Upper lobe of left lung (tissue), 4 donors: ENCODE results near the gene ADGRE1.

Experiments
- POLR2A ChIP-seq, 4 donors: fragments of 450-650 bp; IDR thresholded peaks; one replicate each; pipeline ENCODE4 v1.5.1; 2016 to 2017; ENCODE audit warnings: antibody characterized with exemption in 4 of 4, mild to moderate bottlenecking in 2 of 4
- TF ChIP-seq, protein P1 (sequence below), 6 experiments: fragments of 450-650 bp in 4 of 6; fragments of 200-600 bp in 2 of 6; sonication (generic) in 2 of 6; IDR thresholded peaks; one replicate each; pipeline ENCODE4 v1.5.1; 2016 to 2019; ENCODE audit warnings: antibody characterized with exemption in 6 of 6

DNA sequence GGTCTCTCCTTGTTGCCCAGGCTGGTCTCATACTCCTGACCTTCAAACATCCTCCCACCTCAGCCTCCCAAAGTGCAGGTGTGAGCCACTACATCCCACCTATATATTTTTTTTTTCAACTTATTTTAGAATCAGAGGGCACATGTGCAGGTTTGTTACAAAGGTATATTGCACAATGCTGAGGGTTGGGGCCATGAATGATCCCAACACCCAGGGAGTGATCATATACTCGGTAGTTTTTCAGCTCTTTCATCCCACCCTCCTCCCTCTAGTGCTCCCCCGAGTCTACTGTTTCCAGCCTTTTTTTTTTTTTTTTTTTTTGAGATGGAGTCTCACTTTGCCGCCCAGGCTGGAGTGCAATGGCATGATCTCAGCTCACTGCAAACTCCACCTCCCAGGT is 38.4 kb upstream of the ADGRE1 start:
- TF ChIP-seq, protein P1, sequence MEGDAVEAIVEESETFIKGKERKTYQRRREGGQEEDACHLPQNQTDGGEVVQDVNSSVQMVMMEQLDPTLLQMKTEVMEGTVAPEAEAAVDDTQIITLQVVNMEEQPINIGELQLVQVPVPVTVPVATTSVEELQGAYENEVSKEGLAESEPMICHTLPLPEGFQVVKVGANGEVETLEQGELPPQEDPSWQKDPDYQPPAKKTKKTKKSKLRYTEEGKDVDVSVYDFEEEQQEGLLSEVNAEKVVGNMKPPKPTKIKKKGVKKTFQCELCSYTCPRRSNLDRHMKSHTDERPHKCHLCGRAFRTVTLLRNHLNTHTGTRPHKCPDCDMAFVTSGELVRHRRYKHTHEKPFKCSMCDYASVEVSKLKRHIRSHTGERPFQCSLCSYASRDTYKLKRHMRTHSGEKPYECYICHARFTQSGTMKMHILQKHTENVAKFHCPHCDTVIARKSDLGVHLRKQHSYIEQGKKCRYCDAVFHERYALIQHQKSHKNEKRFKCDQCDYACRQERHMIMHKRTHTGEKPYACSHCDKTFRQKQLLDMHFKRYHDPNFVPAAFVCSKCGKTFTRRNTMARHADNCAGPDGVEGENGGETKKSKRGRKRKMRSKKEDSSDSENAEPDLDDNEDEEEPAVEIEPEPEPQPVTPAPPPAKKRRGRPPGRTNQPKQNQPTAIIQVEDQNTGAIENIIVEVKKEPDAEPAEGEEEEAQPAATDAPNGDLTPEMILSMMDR (IDR thresholded peaks at IDR 0.05): no peak
- TF ChIP-seq POLR2A (IDR thresholded peaks at IDR 0.05): no peak
